Pulmonary artery endothelial cell (primary cell): ENCODE data around the gene TET2. TPM values are rescaled to one million over a fixed set of nuclear protein-coding genes. Genes with fewer than 3 reads are reported as not detected.

Experiments
- DNase-seq: peaks from one replicate; pipeline ENCODE4 v3.0.0-alpha.2; 2011; ENCODE audit warnings: low read depth, low spot score
- total RNA-seq: library from RNA; depleted of rRNA; stranded (reverse); fragments of >200 nt; gene quantifications from 2 replicates; pipeline ENCODE4 v1.2.3, GENCODE V29; 2014

The TET2 gene
- total RNA-seq, 1 donor from 2014 or later = 7.1 TPM

- no peak for DNase-seq
Observed at GRCh38 chr4:105140684-105141490, 5.8 kb upstream of the TET2 start.

- DNase-seq = no peak
Observed at GRCh38 chr4:105145156-105145902, 1.3 kb upstream of the TET2 start.

- DNase-seq = no peak
Observed at GRCh38 chr4:105145903-105146275, 787 bp upstream of the TET2 start.

- DNase-seq = no peak
Observed at GRCh38 chr4:105147016-105147552, 408 bp downstream of the TET2 start.

- DNase-seq = no peak
Observed at GRCh38 chr4:105147553-105148161, 981 bp downstream of the TET2 start.

- DNase-seq = no peak
Observed at GRCh38 chr4:105148356-105148755, 1.7 kb downstream of the TET2 start.

- DNase-seq = no peak
Observed at GRCh38 chr4:105148776-105149175, 2.1 kb downstream of the TET2 start.

GRCh38 chr4:105149771-105150170 lies 3.1 kb downstream of the TET2 start:
- no peak for DNase-seq

GRCh38 chr4:105150503-105150902 lies 3.8 kb downstream of the TET2 start:
- DNase-seq = no peak

- DNase-seq = no peak
Observed at GRCh38 chr4:105153749-105154148, 7.1 kb downstream of the TET2 start.

- DNase-seq = no peak
Observed at GRCh38 chr4:105154576-105154975, 7.9 kb downstream of the TET2 start.

GRCh38 chr4:105155426-105155825 lies 8.8 kb downstream of the TET2 start:
- DNase-seq = no peak

- DNase-seq = no peak
Observed at GRCh38 chr4:105158837-105159236, 12.2 kb downstream of the TET2 start.

- DNase-seq = no peak
Observed at GRCh38 chr4:105162123-105162796, 15.6 kb downstream of the TET2 start.

GRCh38 chr4:105164548-105164947 lies 17.9 kb downstream of the TET2 start:
- DNase-seq = no peak

GRCh38 chr4:105166066-105166465 lies 19.4 kb downstream of the TET2 start:
- DNase-seq = no peak

- DNase-seq = no peak
Observed at GRCh38 chr4:105170711-105171110, 24.0 kb downstream of the TET2 start.

GRCh38 chr4:105171912-105172311 lies 25.2 kb downstream of the TET2 start:
- no peak for DNase-seq

GRCh38 chr4:105174098-105174497 lies 27.4 kb downstream of the TET2 start:
- no peak for DNase-seq

- no peak for DNase-seq
Observed at GRCh38 chr4:105179539-105180401, 33.1 kb downstream of the TET2 start.

GRCh38 chr4:105181259-105181658 lies 34.6 kb downstream of the TET2 start:
- DNase-seq = no peak
